ENCODE data around the gene KHK. TPM values are rescaled to one million over a fixed set of nuclear protein-coding genes. Genes with fewer than 3 reads are reported as not detected.
A peak's percentile ranks its signal among the peaks of the same experiment; 100 is the strongest.

KHK gene
- total RNA-seq, 4 donors from 2014 or later, result 0.44 to 2.3 (median 1.7) TPM

DNA sequence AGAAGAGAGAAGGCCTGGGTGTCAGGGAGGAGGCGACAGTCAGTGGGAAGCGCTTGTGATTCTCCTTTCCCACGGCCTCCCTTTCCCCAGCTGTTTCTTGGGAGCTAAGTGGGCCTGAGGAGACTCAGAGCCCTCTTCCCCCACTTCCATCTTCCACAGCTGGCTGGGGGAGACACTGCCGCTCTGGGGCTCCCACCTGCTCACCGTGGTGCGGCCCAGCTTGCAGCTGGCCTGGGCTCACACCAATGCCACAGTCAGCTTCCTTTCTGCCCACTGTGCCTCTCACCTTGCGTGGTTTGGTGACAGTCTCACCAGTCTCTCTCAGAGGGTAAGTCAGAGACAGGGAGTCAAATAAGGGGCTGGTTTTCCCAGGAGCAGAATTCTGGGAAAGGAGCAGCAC is 46.7 kb upstream of the KHK start:
- DNase-seq, result no peak
- intact Hi-C loops (cut with DNase I), result no loop called here
- Histone ChIP-seq H3K9me3 (no peaks in the 10 kb centered on the region), H3K27me3 (no peaks in the 10 kb centered on the region), H3K4me3 (replicated peaks in 1 of 3) (no peak overlapping the region), H3K4me1 (peaks cover 10 to 23% of the 10 kb centered on the region in 2 donors), H3K36me3 (peaks cover 66 to 67% of the 10 kb centered on the region in 2 donors), H3K27ac (no peak overlapping the region)
- WGBS, 2 donors, result 90 to 96% methylated on average over 6 to 7 of the region's 7 CpGs
- no peak for TF ChIP-seq CTCF (IDR thresholded peaks at IDR 0.05)
- no peak for TF ChIP-seq POLR2A (IDR thresholded peaks at IDR 0.05)

DNA sequence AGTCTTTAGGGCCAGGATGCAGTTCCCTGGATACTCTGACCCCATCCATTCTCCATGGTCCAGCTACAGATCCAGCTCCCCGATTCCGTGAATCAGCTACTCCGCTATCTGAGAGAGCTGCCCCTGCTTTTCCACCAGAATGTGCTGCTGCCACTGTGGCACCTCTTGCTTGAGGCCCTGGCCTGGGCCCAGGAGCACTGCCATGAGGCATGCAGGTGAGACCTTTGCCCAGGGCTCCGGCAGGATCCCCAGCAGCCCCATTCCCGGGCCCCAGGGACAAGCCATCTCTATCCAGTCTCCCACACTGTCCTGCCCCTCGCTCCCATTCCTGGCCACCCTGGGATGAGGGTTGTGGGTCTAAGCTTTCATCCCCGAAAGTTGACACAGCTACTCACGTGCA is 46.3 kb upstream of the KHK start:
- Histone ChIP-seq H3K4me3 (replicated peaks in 1 of 3) (no peak overlapping the region), H3K27ac (no peak overlapping the region), H3K36me3 (peaks cover 62 to 63% of the 10 kb centered on the region in 2 donors), H3K9me3 (no peaks in the 10 kb centered on the region), H3K27me3 (no peaks in the 10 kb centered on the region), H3K4me1 (peaks cover 9 to 21% of the 10 kb centered on the region in 2 donors)
- WGBS, 2 donors, result 95 to 96% methylated on average over 3 to 8 of the region's 8 CpGs
- TF ChIP-seq POLR2A (IDR thresholded peaks at IDR 0.05), result no peak
- no peak for TF ChIP-seq CTCF (IDR thresholded peaks at IDR 0.05)
- intact Hi-C loops (cut with DNase I), result no loop called here
- DNase-seq, result no peak

DNA sequence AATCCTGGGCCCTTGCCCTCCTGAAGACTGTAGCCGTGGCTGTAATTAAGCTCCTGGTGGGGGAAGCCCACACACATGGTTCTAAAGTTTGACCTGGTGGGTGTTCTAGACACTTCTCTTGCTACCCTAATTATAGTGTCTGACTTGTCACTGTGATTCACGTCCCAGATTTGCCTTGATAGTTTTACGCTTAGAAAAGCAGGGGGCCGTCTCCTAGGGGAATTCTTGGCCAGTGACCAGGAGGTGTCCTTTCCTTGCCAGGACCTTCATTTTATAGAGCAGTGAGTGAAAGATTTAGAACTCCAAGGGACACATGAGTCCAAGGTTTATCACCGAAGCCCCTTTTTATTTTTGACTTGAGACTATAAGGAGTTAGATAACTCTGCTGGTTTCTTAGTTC is 44.8 kb upstream of the KHK start:
- peak overlapping the region; percentile 49 to 72 (median 67) for H3K27ac ChIP-seq

GRCh38 chr2:27042159-27042661 is 44.4 kb upstream of the KHK start:
- Histone ChIP-seq H3K4me3 (replicated peaks in 1 of 3) (no peak overlapping the region), H3K36me3 (peaks cover 43% of the 10 kb centered on the region in 2 donors), H3K27me3 (no peaks in the 10 kb centered on the region), H3K4me1 (peaks cover 9 to 21% of the 10 kb centered on the region in 2 donors), H3K9me3 (no peaks in the 10 kb centered on the region), H3K27ac (peak overlapping the region; percentile 49 to 72 (median 67))
- peak; percentile 46 to 53 for DNase-seq
- intact Hi-C loops (cut with DNase I), result no loop called here
- TF ChIP-seq CTCF (IDR thresholded peaks at IDR 0.05) (no peak), POLR2A (IDR thresholded peaks at IDR 0.05) (no peak)
- 36 to 57% methylated on average over 10 of the region's 10 CpGs for WGBS, 2 donors

More for the DNA sequence above, 44.8 kb upstream of the KHK start:
- no peak overlapping the region for H3K4me3 ChIP-seq (replicated peaks in 1 of 3)
- H3K9me3 ChIP-seq, result no peaks in the 10 kb centered on the region
- 48% methylated on average over 5 of the region's 5 CpGs for WGBS, 2 donors
- intact Hi-C loops (cut with DNase I), result no loop called here
- H3K27me3 ChIP-seq, result no peaks in the 10 kb centered on the region
- H3K4me1 ChIP-seq, result peaks cover 9 to 21% of the 10 kb centered on the region in 2 donors
- no peak for TF ChIP-seq POLR2A (IDR thresholded peaks at IDR 0.05)
- TF ChIP-seq CTCF (IDR thresholded peaks at IDR 0.05), result no peak
- peaks cover 47 to 48% of the 10 kb centered on the region in 2 donors for H3K36me3 ChIP-seq
- peak; percentile 60 to 61 for DNase-seq

DNA sequence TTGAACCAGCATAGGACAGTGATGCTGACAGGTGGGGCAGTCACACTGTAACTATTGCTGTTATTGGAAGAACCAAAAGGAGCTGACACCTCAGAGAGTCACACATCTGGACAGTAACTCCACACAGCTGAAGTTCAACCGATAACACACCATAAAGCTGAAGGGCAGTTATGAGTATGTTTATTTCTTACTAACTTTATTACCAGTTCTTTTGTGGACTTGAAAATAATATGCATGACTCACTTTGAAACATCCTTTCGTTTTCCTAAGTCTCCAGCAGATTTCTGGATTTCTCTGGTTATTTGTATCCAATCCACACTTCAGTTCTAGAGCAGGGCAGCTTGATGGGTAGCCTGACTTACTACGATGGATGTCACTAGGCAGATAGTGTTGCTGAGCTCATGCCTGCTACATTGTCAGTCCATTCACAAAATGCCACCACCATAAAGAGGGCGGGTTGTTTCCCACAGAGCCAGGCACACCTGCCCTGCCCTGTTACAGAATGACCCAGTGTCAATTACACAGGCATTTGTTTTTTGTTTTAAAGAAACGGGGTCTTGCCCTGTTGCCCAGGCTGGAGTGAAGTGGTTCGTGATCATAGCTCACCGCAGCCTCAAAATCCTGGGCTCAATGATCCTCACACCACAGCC is 43.5 kb upstream of the KHK start:
- H3K36me3 ChIP-seq, result peaks cover 34% of the 10 kb centered on the region in 2 donors
- intact Hi-C loops (cut with DNase I), result no loop called here
- DNase-seq, result no peak
- peaks cover 9 to 21% of the 10 kb centered on the region in 2 donors for H3K4me1 ChIP-seq
- no peak overlapping the region for H3K4me3 ChIP-seq (replicated peaks in 1 of 3)
- H3K9me3 ChIP-seq, result no peaks in the 10 kb centered on the region
- WGBS, 2 donors, result 88 to 91% methylated on average over 7 of the region's 7 CpGs
- no peak overlapping the region for H3K27ac ChIP-seq
- TF ChIP-seq CTCF (IDR thresholded peaks at IDR 0.05), result no peak
- no peak for TF ChIP-seq POLR2A (IDR thresholded peaks at IDR 0.05)
- H3K27me3 ChIP-seq, result no peaks in the 10 kb centered on the region
